Caco-2 (cell line): ENCODE measurements around the gene KCNH5. TPM values are rescaled to one million over a fixed set of nuclear protein-coding genes. Genes with fewer than 3 reads are reported as not detected.
"Not testable (repeated sequence)": the region's sequence is repeated elsewhere in the genome, so short reads cannot be mapped to it uniquely, and the experiment has no call there.

Source experiments
- BruUV-seq: library from RNA; stranded (reverse); fragments of 400-500 nt; replicated peaks from 2 replicates; lab custom pipeline; 2021; lab: Mats Ljungman, UMichigan
- CTCF ChIA-PET: fragments of 300-600 bp; sonication (Branson Sonifier 250); formaldehyde crosslinking; loops from one replicate; lab custom pipeline; 2022; ENCODE audit warnings: antibody characterized with exemption; lab: Charles Lee
- POLR2A ChIA-PET: fragments of 300-600 bp; sonication (Branson Sonifier 250); formaldehyde crosslinking; loops from one replicate; lab custom pipeline; 2022; ENCODE audit warnings: antibody characterized with exemption; lab: Charles Lee
- DNase-seq, 2 experiments: peaks; one replicate each; pipeline versions ENCODE4 v3.0.0 to v3.0.0-alpha.2; 2020 to 2022
- H3K27me3 ChIP-seq: replicated peaks from 2 replicates; pipeline ENCODE4 v1.6.0; 2011; ENCODE audit warnings: low read length; ENCODE audit not compliant: control insufficient read depth, insufficient read depth
- H3K36me3 ChIP-seq: 2 replicates; pipeline ENCODE4 v1.5.1; 2011; ENCODE audit warnings: low read length; ENCODE audit not compliant: control insufficient read depth, insufficient read depth
- H3K4me1 ChIP-seq: fragments of 250-450 bp; sonication (Bioruptor Pico); 2 replicates; pipeline ENCODE4 v1.5.1; 2020; ENCODE audit warnings: mild to moderate bottlenecking
- H3K4me3 ChIP-seq: 2 replicates; pipeline ENCODE4 v1.5.1; 2011; ENCODE audit warnings: low read depth, mild to moderate bottlenecking, control low read depth, low read length
- H3K9me3 ChIP-seq: fragments of 250-450 bp; sonication (Bioruptor Pico); 2 replicates; pipeline ENCODE4 v1.5.1; 2020; ENCODE audit warnings: mild to moderate bottlenecking, moderate library complexity
- H3K27ac Mint-ChIP-seq: one replicate; pipeline ENCODE4 v1.8.0; 2022; ENCODE audit warnings: mixed read lengths; ENCODE audit not compliant: unreplicated experiment
- H3K27me3 Mint-ChIP-seq: one replicate; pipeline ENCODE4 v1.8.0; 2022; ENCODE audit warnings: mixed read lengths; ENCODE audit not compliant: insufficient read depth, unreplicated experiment
- H3K36me3 Mint-ChIP-seq: one replicate; pipeline ENCODE4 v1.8.0; 2022; ENCODE audit warnings: mild to moderate bottlenecking, mixed read lengths; ENCODE audit not compliant: insufficient read depth, unreplicated experiment
- H3K4me1 Mint-ChIP-seq: one replicate; pipeline ENCODE4 v1.8.0; 2022; ENCODE audit warnings: low read depth, mixed read lengths; ENCODE audit not compliant: unreplicated experiment
- H3K4me3 Mint-ChIP-seq: one replicate; pipeline ENCODE4 v1.8.0; 2022; ENCODE audit warnings: mild to moderate bottlenecking, moderate library complexity, mixed read lengths; ENCODE audit not compliant: unreplicated experiment
- H3K9me3 Mint-ChIP-seq: one replicate; pipeline ENCODE4 v1.8.0; 2022; ENCODE audit warnings: mixed read lengths; ENCODE audit not compliant: unreplicated experiment
- intact Hi-C: fragments of 100-400 bp; cut with micrococcal nuclease; formaldehyde crosslinking; loops from one replicate; pipeline ENCODE4 v1.10.0; 2022; ENCODE audit not compliant: unreplicated experiment
- total RNA-seq: library from RNA; stranded (reverse); gene quantifications from 2 replicates; pipeline ENCODE4 v1.2.3, GENCODE V29; 2022
- TF ChIP-seq, protein P1 (sequence below), 2 experiments: fragments of 200-600 bp in 1 of 2; IDR thresholded peaks; 1 replicate in 1 of 2; 2 replicates in 1 of 2; pipeline versions ENCODE4 v1.5.1 to v1.8.0; 2011 to 2022; ENCODE audit warnings: antibody characterized with exemption in 1 of 2, control low read depth in 1 of 2, inconsistent platforms in 1 of 2, low read depth in 1 of 2, low read length in 1 of 2, mild to moderate bottlenecking in 1 of 2, moderate library complexity in 1 of 2; ENCODE audit not compliant: insufficient read depth in 1 of 2, severe bottlenecking in 1 of 2, unreplicated experiment in 1 of 2

KCNH5 gene
- total RNA-seq, 1 experiment from 2014 or later, result not detected

DNA sequence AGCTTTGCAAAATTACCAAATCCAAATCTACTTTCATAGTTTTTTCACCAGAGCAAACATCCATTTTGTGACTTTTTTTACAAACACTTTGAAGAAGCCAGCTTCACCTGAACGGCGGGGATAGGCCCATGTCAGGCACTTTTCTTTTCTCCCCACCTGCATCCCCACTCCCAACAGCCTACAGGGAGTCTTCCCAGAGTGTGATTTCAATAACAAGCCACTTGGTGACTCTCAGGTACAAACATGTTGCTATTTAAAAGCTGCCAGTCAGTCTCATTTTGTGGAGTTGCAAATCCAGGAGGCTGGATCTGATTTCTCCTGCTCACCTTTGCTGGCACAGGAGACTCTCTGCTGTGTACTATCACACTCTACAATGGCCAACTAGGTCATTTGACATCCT, 285.5 kb downstream of the KCNH5 start:
- intact Hi-C loops, result no loop called here
- no TSS peak for BruUV-seq
- H3K27me3 Mint-ChIP-seq, result no peaks in the 10 kb centered on the region
- Histone ChIP-seq H3K4me3 (no peak overlapping the region), H3K4me1 (no peaks in the 10 kb centered on the region), H3K9me3 (peaks cover 13% of the 10 kb centered on the region), H3K27me3 (no peaks in the 10 kb centered on the region), H3K36me3 (no peaks in the 10 kb centered on the region)
- no peak overlapping the region for H3K4me3 Mint-ChIP-seq
- peaks cover 11% of the 10 kb centered on the region for H3K9me3 Mint-ChIP-seq
- no peak for DNase-seq
- no peaks in the 10 kb centered on the region for H3K36me3 Mint-ChIP-seq
- H3K27ac Mint-ChIP-seq, result no peak overlapping the region
- ChIA-PET CTCF (no interaction called here), POLR2A (no interaction called here)
- H3K4me1 Mint-ChIP-seq, result no peaks in the 10 kb centered on the region
- TF ChIP-seq, protein P1, sequence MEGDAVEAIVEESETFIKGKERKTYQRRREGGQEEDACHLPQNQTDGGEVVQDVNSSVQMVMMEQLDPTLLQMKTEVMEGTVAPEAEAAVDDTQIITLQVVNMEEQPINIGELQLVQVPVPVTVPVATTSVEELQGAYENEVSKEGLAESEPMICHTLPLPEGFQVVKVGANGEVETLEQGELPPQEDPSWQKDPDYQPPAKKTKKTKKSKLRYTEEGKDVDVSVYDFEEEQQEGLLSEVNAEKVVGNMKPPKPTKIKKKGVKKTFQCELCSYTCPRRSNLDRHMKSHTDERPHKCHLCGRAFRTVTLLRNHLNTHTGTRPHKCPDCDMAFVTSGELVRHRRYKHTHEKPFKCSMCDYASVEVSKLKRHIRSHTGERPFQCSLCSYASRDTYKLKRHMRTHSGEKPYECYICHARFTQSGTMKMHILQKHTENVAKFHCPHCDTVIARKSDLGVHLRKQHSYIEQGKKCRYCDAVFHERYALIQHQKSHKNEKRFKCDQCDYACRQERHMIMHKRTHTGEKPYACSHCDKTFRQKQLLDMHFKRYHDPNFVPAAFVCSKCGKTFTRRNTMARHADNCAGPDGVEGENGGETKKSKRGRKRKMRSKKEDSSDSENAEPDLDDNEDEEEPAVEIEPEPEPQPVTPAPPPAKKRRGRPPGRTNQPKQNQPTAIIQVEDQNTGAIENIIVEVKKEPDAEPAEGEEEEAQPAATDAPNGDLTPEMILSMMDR (IDR thresholded peaks at IDR 0.05; ENCODE audit: insufficient read depth in 1 of 2, low read depth in 1 of 2, low read length in 1 of 2, severe bottlenecking in 1 of 2, unreplicated experiment in 1 of 2), result no peak

DNA sequence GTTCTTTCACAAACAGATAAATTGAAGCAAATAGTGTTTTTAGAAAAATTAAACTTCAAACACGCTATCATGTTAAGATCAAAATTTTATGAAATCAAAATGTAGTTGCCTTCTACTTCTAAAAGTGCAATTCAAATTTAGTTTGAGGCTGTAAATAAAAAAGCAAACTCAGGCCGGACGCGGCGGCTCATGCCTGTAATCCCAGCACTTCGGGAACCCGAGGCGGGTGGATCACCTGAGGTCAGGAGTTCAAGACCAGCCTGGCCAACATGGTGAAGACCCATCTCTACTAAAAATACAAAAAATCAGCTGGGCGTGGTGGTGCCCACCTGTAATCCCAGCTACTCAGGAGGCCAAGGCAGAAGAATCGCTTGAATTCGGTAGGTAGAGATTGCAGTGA, 298.4 kb downstream of the KCNH5 start:
- H3K4me3 ChIP-seq, H3K27ac Mint-ChIP-seq, H3K36me3 ChIP-seq, BruUV-seq, H3K9me3 ChIP-seq, H3K27me3 ChIP-seq, DNase-seq, H3K36me3 Mint-ChIP-seq, H3K27me3 Mint-ChIP-seq, H3K4me3 Mint-ChIP-seq, intact Hi-C loops, POLR2A ChIA-PET, H3K9me3 Mint-ChIP-seq, H3K4me1 Mint-ChIP-seq, CTCF ChIA-PET, H3K4me1 ChIP-seq: not testable (repeated sequence)

DNA sequence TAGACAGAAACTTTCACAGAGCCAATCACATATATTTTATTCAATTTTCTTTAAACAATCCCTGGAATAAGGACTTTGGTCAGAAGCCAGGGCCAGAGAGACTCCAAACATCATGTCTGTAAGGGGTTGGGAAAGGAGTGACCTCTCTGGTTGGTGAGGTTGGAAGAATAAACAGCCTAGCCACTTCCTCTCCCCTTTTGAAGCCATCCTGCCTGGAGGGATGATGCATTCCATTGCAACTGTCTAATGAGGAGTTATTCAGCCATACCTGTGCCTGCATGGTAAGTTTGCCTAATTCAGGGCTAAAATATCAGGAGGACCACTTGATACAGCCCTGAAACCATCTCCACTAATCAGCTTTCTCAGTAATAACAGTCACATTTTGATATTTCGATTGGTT, 299.8 kb downstream of the KCNH5 start:
- no peak overlapping the region for H3K4me3 Mint-ChIP-seq
- intact Hi-C loops, result no loop called here
- Histone ChIP-seq H3K36me3 (no peaks in the 10 kb centered on the region), H3K27me3 (no peaks in the 10 kb centered on the region), H3K4me1 (no peaks in the 10 kb centered on the region), H3K4me3 (no peak overlapping the region), H3K9me3 (no peaks in the 10 kb centered on the region)
- no peaks in the 10 kb centered on the region for H3K4me1 Mint-ChIP-seq
- no peak for DNase-seq
- H3K27me3 Mint-ChIP-seq, result no peaks in the 10 kb centered on the region
- no TSS peak for BruUV-seq
- TF ChIP-seq, protein P1 (IDR thresholded peaks at IDR 0.05; ENCODE audit: insufficient read depth in 1 of 2, low read depth in 1 of 2, low read length in 1 of 2, severe bottlenecking in 1 of 2, unreplicated experiment in 1 of 2), result no peak
- H3K36me3 Mint-ChIP-seq, result no peaks in the 10 kb centered on the region
- H3K9me3 Mint-ChIP-seq, result no peaks in the 10 kb centered on the region
- ChIA-PET POLR2A (no interaction called here), CTCF (no interaction called here)
- H3K27ac Mint-ChIP-seq, result no peak overlapping the region

DNA sequence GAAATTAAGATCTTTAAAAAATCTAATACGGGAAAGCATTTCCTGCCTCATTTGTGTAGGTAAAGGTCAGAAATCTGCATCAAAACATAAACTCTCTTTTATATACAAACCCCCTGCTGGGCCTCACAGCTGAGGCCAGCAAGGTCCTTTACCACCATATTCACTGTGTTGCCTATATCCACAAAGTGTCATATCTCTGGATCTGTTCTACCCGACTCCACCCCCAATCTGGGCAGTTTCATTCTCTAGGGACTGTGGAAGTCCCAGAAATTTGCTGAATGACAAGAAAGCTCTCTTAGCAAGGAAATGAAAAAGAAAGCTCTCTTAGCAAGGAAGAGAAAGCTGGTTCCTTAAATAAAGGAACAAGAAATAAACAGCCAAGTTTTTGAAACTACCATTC, 301.7 kb downstream of the KCNH5 start:
- BruUV-seq, result no TSS peak
- no peaks in the 10 kb centered on the region for H3K36me3 Mint-ChIP-seq
- intact Hi-C loops, result no loop called here
- no peak overlapping the region for H3K4me3 ChIP-seq
- no peaks in the 10 kb centered on the region for H3K4me1 Mint-ChIP-seq
- no peaks in the 10 kb centered on the region for H3K27me3 ChIP-seq
- DNase-seq, result no peak
- H3K36me3 ChIP-seq, result no peaks in the 10 kb centered on the region
- no peak overlapping the region for H3K4me3 Mint-ChIP-seq
- peaks cover 6% of the 10 kb centered on the region for H3K9me3 Mint-ChIP-seq
- TF ChIP-seq, protein P1 (IDR thresholded peaks at IDR 0.05; ENCODE audit: insufficient read depth in 1 of 2, low read depth in 1 of 2, low read length in 1 of 2, severe bottlenecking in 1 of 2, unreplicated experiment in 1 of 2), result no peak
- ChIA-PET POLR2A (no interaction called here), CTCF (no interaction called here)
- no peaks in the 10 kb centered on the region for H3K27me3 Mint-ChIP-seq
- peaks cover 16% of the 10 kb centered on the region for H3K9me3 ChIP-seq
- no peak overlapping the region for H3K27ac Mint-ChIP-seq
- H3K4me1 ChIP-seq, result no peaks in the 10 kb centered on the region
